RPMI8226 (cell line): ENCODE measurements around the gene HGS.
"Not testable (repeated sequence)": the region's sequence is repeated elsewhere in the genome, so short reads cannot be mapped to it uniquely, and the experiment has no call there.

Experiments
- DNase-seq: peaks from one replicate; pipeline ENCODE4 v3.0.0-alpha.2; 2015

The HGS gene

DNA sequence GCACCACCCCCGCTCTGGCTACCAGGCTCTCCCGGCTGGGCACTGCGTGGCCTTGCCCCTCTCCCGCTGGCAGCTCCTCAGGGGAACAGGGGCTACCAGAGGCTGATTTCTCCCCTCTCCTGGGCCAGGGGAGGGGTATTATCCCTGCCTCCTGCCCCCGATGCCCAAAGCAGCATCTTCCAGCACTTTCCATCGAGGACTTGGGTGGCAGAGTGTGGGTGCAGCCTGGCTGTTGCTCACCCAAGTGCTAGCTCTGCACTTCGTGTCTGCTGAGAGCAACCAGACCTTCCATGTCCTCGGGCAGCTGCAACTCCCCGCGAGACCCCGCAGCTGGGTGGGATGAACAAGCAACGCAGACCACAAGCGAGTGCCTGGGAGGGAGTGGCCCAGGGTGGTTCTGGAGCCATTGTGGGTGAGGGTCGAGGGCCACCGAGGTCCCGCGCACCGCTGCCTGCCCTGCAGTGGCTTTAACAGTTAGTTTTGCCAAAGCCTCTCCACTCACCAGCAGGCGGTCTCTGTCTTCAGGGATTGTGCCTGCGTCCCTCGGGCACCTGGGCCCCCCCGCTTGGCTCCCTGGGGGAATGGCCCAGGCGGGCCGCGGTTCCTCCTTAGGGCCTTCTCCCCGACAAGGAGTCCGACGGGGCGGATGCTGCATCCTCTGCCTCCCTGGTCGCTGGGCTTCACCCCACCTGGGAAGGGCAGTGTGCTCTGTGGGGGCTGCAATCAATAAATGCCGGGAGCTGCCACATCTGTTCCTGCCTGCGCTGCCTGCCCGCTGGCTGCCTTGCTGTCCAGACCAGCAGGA lies 36.7 kb downstream of the HGS start:
- no peak for DNase-seq

DNA sequence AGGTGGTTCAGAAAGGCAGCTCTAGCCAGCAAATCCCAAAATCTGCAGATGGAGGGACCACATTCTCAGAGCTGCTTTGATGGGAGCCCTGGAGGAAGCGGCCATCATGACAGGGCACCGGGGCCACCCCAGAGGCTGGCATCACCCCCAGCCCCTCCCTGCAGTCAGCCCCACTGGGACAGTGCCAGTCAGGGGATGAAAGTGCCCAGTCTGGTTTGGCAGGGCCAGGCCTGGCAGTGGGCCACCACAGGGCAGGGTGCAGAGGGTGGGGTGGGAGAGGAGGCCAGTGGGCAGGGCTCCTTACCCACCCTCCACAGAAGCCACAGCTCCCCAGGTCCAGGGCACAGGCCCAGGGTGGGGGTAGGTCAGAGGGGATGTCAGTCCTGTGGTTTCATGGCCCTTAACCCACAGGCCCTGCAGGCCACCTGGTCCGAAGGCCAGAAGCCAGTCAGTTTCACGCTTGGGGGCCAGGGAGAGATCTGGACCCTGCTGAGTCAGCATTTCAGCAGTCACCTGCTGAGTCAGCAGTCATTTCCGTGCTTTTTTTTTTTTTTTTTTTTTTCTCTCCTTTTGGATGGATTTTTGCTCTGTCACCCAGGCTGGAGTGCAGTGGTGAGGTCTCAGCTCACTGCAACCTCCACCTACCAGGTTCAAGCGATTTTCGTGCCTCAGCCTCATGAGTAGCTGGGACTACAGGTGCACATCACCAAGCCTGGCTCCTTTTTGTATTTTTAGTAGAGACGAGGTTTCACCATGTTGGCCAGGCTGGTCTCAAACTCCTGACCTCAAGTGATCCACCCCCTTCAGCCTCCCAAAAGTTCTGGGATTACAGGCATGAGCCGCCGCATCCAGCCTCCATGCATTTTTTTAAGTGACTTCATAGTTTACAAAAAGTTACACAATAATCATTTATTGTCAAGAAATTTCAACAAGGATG lies 38.6 kb downstream of the HGS start:
- peak; percentile 95 for DNase-seq

GRCh38 chr17:81723651-81724209 lies 39.9 kb downstream of the HGS start:
- DNase-seq: peak; percentile 38

GRCh38 chr17:81725439-81725838 lies 41.6 kb downstream of the HGS start:
- DNase-seq: no peak

GRCh38 chr17:81726004-81726403 lies 42.2 kb downstream of the HGS start:
- DNase-seq: peak; percentile 79

DNA sequence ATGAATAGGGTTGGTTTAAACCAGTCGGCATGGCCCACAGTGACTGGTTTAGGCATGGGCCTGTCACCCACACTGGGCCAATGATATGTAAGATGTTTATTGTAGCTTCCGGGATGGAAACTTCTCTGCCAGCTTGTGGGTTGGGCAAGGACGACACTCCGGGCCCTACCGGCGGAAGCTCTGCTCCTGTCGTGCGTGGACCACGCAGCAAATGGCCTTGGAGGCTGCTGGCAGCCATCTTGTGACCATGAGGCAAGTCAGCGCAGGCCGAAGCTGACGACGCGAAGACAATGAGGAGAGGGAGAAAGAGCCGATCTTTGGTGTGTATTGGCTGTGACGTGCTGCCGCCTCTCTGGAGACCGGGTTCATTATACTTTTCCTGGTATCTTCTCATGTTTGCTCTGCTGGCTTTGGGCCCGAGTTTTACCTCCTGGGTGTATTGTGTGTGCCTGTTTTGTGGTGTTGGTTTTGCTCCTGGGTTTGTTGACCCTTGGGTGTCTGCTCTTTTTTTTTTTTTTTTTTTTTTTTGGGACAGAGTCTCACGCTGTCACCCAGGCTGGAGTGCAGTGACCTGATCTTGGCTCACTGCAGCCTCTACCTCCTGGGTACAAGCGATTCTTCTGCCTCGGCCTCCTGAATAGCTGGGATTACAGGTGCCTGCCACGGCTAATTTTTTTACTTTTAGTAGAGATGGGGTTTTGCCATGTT lies 43.7 kb downstream of the HGS start:
- no peak for DNase-seq

- DNase-seq: peak; percentile 84
Measured at GRCh38 chr17:81733507-81734404, 49.9 kb downstream of the HGS start.

GRCh38 chr17:81734405-81735263 lies 50.8 kb downstream of the HGS start:
- DNase-seq: no peak

GRCh38 chr17:81735264-81736102 lies 51.7 kb downstream of the HGS start:
- DNase-seq: peak; percentile 46

GRCh38 chr17:81737947-81738800 lies 54.4 kb downstream of the HGS start:
- DNase-seq: no peak

DNA sequence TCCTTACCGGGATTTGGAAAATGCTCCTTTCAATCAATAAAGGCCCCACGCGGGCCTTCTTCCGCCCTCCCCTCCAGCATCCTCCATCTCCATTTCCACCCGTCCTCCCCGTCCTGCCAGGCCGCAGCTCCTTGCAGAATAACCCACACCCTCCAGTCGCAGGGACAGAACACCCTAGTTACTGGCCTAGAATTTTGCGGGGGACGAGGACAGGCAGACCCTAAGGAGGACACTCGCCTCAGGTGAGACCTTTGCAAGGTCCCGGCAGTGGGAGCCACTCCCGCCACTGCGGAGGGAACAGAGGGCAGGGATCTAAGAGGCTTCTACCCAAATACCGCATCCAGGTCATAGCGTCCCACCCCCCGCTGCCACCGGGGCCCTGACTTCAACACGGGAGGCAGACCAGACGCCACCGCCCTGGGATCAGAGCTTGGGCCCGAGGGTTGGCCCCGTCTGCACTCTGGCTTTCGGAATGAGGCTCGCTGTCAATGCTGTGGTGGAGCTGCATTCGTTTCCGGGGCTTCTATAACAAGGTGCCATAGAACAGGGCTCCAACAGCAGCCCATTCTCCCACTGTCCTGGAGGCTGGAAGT lies 55.1 kb downstream of the HGS start:
- no peak for DNase-seq

DNA sequence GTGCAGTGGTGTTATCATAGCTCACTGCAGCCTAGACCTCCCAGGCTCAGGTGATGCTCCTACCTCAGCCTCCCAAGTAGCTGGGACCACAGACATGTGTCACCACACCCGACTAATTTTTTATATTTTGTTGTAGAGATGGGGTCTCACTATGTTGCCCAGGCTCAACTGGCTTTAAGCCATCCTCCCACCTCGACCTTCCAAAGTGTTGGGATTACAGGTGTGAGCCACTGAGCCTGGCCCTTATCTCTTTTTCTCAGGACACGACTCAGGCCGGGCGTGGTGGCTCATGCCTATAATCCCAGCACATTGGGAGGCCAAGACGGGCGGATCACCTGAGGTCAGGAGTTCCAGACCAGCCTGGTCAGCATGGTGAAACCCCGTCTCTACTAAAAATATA lies 55.8 kb downstream of the HGS start:
- not testable (repeated sequence) for DNase-seq

DNA sequence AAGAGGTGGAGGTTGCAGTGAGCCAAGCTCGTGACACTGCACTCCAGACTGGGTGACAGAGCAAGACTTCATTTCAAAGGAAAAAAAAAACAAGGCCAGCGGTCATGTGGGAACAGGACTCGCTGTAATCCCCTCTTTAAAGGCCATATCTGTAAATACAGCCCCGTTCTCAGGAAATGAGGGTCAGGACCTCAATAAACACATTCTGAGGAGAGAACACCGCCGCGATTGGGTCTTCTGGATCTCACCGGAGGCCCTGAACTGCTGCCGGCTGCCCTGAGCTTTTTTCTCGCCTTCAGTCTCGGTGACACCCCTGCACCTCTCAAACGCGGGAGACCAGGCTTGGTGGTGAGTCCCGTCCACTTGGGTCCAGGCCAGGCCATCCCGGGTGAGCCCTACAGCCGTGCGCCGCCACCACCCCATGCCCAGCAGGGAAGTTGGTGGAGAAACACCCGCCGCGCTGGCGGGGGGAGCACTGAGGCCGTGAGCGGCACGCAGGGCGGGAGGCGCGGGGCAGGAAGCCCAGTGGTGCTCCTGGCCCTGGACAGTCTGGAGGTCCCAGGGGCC lies 56.7 kb downstream of the HGS start:
- no peak for DNase-seq

GRCh38 chr17:81741049-81741593 lies 57.3 kb downstream of the HGS start:
- DNase-seq: no peak

GRCh38 chr17:81741594-81742452 lies 58.0 kb downstream of the HGS start:
- DNase-seq: no peak
